ENCODE results near the gene DNAH10.
A peak's percentile ranks its signal among the peaks of the same experiment; 100 is the strongest.

Gene DNAH10

GRCh38 chr12:123794027-123794426, 31.9 kb downstream of the DNAH10 start:
- DNase-seq, result no peak

GRCh38 chr12:123798518-123798917, 36.4 kb downstream of the DNAH10 start:
- DNase-seq, result no peak

GRCh38 chr12:123799227-123799626, 37.1 kb downstream of the DNAH10 start:
- no peak for DNase-seq

GRCh38 chr12:123801573-123802178, 39.6 kb downstream of the DNAH10 start:
- no peak for DNase-seq

- no peak for DNase-seq
Observed at GRCh38 chr12:123805173-123805572, 43.1 kb downstream of the DNAH10 start.

GRCh38 chr12:123807002-123807401, 44.9 kb downstream of the DNAH10 start:
- DNase-seq, result no peak

- DNase-seq, result no peak
Observed at GRCh38 chr12:123807670-123808069, 45.6 kb downstream of the DNAH10 start.

GRCh38 chr12:123808167-123808566, 46.1 kb downstream of the DNAH10 start:
- no peak for DNase-seq

- no peak for DNase-seq
Observed at GRCh38 chr12:123813349-123813748, 51.2 kb downstream of the DNAH10 start.

GRCh38 chr12:123815968-123816367, 53.9 kb downstream of the DNAH10 start:
- DNase-seq, result no peak

- no peak for DNase-seq
Observed at GRCh38 chr12:123816896-123817537, 54.9 kb downstream of the DNAH10 start.

- no peak for DNase-seq
Observed at GRCh38 chr12:123822804-123823203, 60.7 kb downstream of the DNAH10 start.

GRCh38 chr12:123828120-123828519, 66.0 kb downstream of the DNAH10 start:
- DNase-seq, result no peak

GRCh38 chr12:123828854-123829547, 66.9 kb downstream of the DNAH10 start:
- DNase-seq, result no peak

GRCh38 chr12:123829561-123829960, 67.5 kb downstream of the DNAH10 start:
- no peak for DNase-seq

GRCh38 chr12:123830675-123831074, 68.6 kb downstream of the DNAH10 start:
- no peak for DNase-seq

GRCh38 chr12:123832052-123832451, 70.0 kb downstream of the DNAH10 start:
- DNase-seq, result no peak

- no peak for DNase-seq
Observed at GRCh38 chr12:123833830-123834229, 71.7 kb downstream of the DNAH10 start.

- no peak for DNase-seq
Observed at GRCh38 chr12:123834845-123835244, 72.7 kb downstream of the DNAH10 start.

- no peak for DNase-seq
Observed at GRCh38 chr12:123836292-123836691, 74.2 kb downstream of the DNAH10 start.

GRCh38 chr12:123839826-123840225, 77.7 kb downstream of the DNAH10 start:
- DNase-seq, result peak; percentile 11

GRCh38 chr12:123840765-123841425, 78.8 kb downstream of the DNAH10 start:
- DNase-seq, result peak; percentile 9

- peak; percentile 13 for DNase-seq
Observed at GRCh38 chr12:123843912-123844748, 82.0 kb downstream of the DNAH10 start.

Measured in activated CD8-positive, alpha-beta memory T cell treated with anti-CD3 and anti-CD28 coated beads for 24 hours (primary cell).